HG03432 (cell line): ENCODE results near the gene LARP4B.

ENCODE experiments used
- ATAC-seq: cut with Tn5 transposase; IDR thresholded peaks from one replicate; pipeline ENCODE4 v1.9.1; 2021; ENCODE audit warnings: mild to moderate bottlenecking, moderate library complexity; ENCODE audit not compliant: unreplicated experiment

The LARP4B gene

GRCh38 chr10:811379-812175 is 119.9 kb downstream of the LARP4B start:
- ATAC-seq, result no peak

GRCh38 chr10:810351-810846 is 121.1 kb downstream of the LARP4B start:
- no peak for ATAC-seq

- ATAC-seq, result no peak
These were observed 121.7 kb downstream of the LARP4B start for GRCh38 chr10:809671-810350.

- no peak for ATAC-seq
These were observed 123.5 kb downstream of the LARP4B start for GRCh38 chr10:807958-808353.

GRCh38 chr10:807163-807957 is 124.1 kb downstream of the LARP4B start:
- no peak for ATAC-seq

- no peak for ATAC-seq
These were observed 124.9 kb downstream of the LARP4B start for GRCh38 chr10:806451-807162.

GRCh38 chr10:805620-806305 is 125.7 kb downstream of the LARP4B start:
- ATAC-seq, result no peak

- ATAC-seq, result no peak
These were observed 126.5 kb downstream of the LARP4B start for GRCh38 chr10:804787-805619.

- ATAC-seq, result no peak
These were observed 127.2 kb downstream of the LARP4B start for GRCh38 chr10:804191-804781.

GRCh38 chr10:803041-803741 is 128.3 kb downstream of the LARP4B start:
- no peak for ATAC-seq

- ATAC-seq, result no peak
These were observed 129.0 kb downstream of the LARP4B start for GRCh38 chr10:802506-802905.

- ATAC-seq, result no peak
These were observed 134.3 kb downstream of the LARP4B start for GRCh38 chr10:797179-797578.

- ATAC-seq, result no peak
These were observed 135.3 kb downstream of the LARP4B start for GRCh38 chr10:796233-796632.

- no peak for ATAC-seq
These were observed 137.0 kb downstream of the LARP4B start for GRCh38 chr10:794382-794956.

GRCh38 chr10:792792-793100 is 138.8 kb downstream of the LARP4B start:
- ATAC-seq, result no peak

GRCh38 chr10:792083-792791 is 139.3 kb downstream of the LARP4B start:
- no peak for ATAC-seq

GRCh38 chr10:791639-792038 is 139.9 kb downstream of the LARP4B start:
- no peak for ATAC-seq
